Measurements from ENCODE around the gene FAH. TPM values are rescaled to one million over a fixed set of nuclear protein-coding genes. Genes with fewer than 3 reads are reported as not detected.

FAH gene
- total and polyA plus RNA-seq, 2 donors from 2014 or later, result 34.7 to 121 TPM

GRCh38 chr15:80159811-80160569 lies 7.2 kb downstream of the FAH start:
- no peaks in the 10 kb centered on the region for H3K27me3 ChIP-seq (ENCODE audit: control insufficient read depth, insufficient read depth, low read length)
- TF ChIP-seq CTCF (IDR thresholded peaks at IDR 0.05; ENCODE audit: borderline replicate concordance, extremely low read depth, insufficient read depth), result no peak
- intact Hi-C loops (cut with DNase I), result no loop called here
- FAIRE-seq, result no peak
- peaks cover 0 to 29% (median 14%) of the 10 kb centered on the region in 3 donors for H3K4me1 ChIP-seq (ENCODE audit: control insufficient read depth in 2 of 3, insufficient read depth in 2 of 3, low read depth in 1 of 3, low read length in 3 of 3)
- peak overlapping the region in 1 of 2 donors; percentile 55 for H3K27ac ChIP-seq (ENCODE audit: low read depth in 2 of 2, low read length in 2 of 2)
- no peak overlapping the region for H3K4me3 ChIP-seq (ENCODE audit: low read length in 3 of 3)
- no peak overlapping the region for H3K9ac ChIP-seq (ENCODE audit: low read length in 3 of 3)
- H3K36me3 ChIP-seq (ENCODE audit: control insufficient read depth in 2 of 3, insufficient read depth in 3 of 3, low read length in 3 of 3), result peaks cover 0 to 31% (median 12%) of the 10 kb centered on the region in 3 donors
- no peaks in the 10 kb centered on the region for H3K9me3 ChIP-seq (ENCODE audit: control insufficient read depth in 2 of 3, insufficient read depth in 1 of 3, low read length in 3 of 3)
- DNase-seq, result no peak

GRCh38 chr15:80160570-80161156 lies 7.9 kb downstream of the FAH start:
- FAIRE-seq (no peak), DNase-seq (peak in 2 of 5 donors; percentile 27 to 65)
- Histone ChIP-seq H3K27me3 (ENCODE audit: control insufficient read depth, insufficient read depth, low read length) (no peaks in the 10 kb centered on the region), H3K36me3 (ENCODE audit: control insufficient read depth in 2 of 3, insufficient read depth in 3 of 3, low read length in 3 of 3) (peaks cover 0 to 31% (median 12%) of the 10 kb centered on the region in 3 donors), H3K9ac (ENCODE audit: low read length in 3 of 3) (no peak overlapping the region), H3K4me1 (ENCODE audit: control insufficient read depth in 2 of 3, insufficient read depth in 2 of 3, low read depth in 1 of 3, low read length in 3 of 3) (peaks cover 0 to 25% (median 11%) of the 10 kb centered on the region in 3 donors), H3K9me3 (ENCODE audit: control insufficient read depth in 2 of 3, insufficient read depth in 1 of 3, low read length in 3 of 3) (no peaks in the 10 kb centered on the region), H3K4me3 (ENCODE audit: low read length in 3 of 3) (no peak overlapping the region), H3K27ac (ENCODE audit: low read depth in 2 of 2, low read length in 2 of 2) (peak overlapping the region; percentile 46 to 55)
- intact Hi-C loops (cut with DNase I), result no loop called here
- no peak for TF ChIP-seq CTCF (IDR thresholded peaks at IDR 0.05; ENCODE audit: borderline replicate concordance, extremely low read depth, insufficient read depth)

GRCh38 chr15:80161468-80162016 lies 8.7 kb downstream of the FAH start:
- intact Hi-C loops (cut with DNase I), result no loop called here
- no peaks in the 10 kb centered on the region for H3K27me3 ChIP-seq (ENCODE audit: control insufficient read depth, insufficient read depth, low read length)

More at GRCh38 chr15:80161468-80162016, 8.7 kb downstream of the FAH start:
- Histone ChIP-seq H3K36me3 (ENCODE audit: control insufficient read depth in 2 of 3, insufficient read depth in 3 of 3, low read length in 3 of 3) (peaks cover 0 to 31% (median 12%) of the 10 kb centered on the region in 3 donors), H3K9ac (ENCODE audit: low read length in 3 of 3) (no peak overlapping the region), H3K4me1 (ENCODE audit: control insufficient read depth in 2 of 3, insufficient read depth in 2 of 3, low read depth in 1 of 3, low read length in 3 of 3) (peaks cover 0 to 22% (median 11%) of the 10 kb centered on the region in 3 donors), H3K9me3 (ENCODE audit: control insufficient read depth in 2 of 3, insufficient read depth in 1 of 3, low read length in 3 of 3) (no peaks in the 10 kb centered on the region), H3K27ac (ENCODE audit: low read depth in 2 of 2, low read length in 2 of 2) (no peak overlapping the region), H3K4me3 (ENCODE audit: low read length in 3 of 3) (no peak overlapping the region)
- TF ChIP-seq CTCF (IDR thresholded peaks at IDR 0.05; ENCODE audit: borderline replicate concordance, extremely low read depth, insufficient read depth), result no peak
- FAIRE-seq (no peak), DNase-seq (no peak)

All from kidney (tissue), 14 donors.